Sigmoid colon (tissue), 7 donors: ENCODE measurements around the gene MEGF11. TPM values are rescaled to one million over a fixed set of nuclear protein-coding genes. Genes with fewer than 3 reads are reported as not detected.

ENCODE experiments used
- DNase-seq: peaks from one replicate; pipeline ENCODE4 v3.0.0-alpha.2; 2019
- H3K27ac ChIP-seq, 4 donors: fragments of 200-600 bp; sonication (generic); one replicate each; pipeline ENCODE4 v1.5.1; 2016 to 2019; ENCODE audit warnings: mild to moderate bottlenecking in 1 of 4
- H3K27me3 ChIP-seq, 3 donors: fragments of 200-600 bp; sonication (generic); one replicate each; pipeline ENCODE4 v1.5.1; 2019; ENCODE audit warnings: mild to moderate bottlenecking in 1 of 3
- H3K36me3 ChIP-seq, 4 donors: fragments of 200-600 bp; sonication (generic); one replicate each; pipeline ENCODE4 v1.5.1; 2016 to 2019
- H3K4me1 ChIP-seq, 4 donors: fragments of 200-600 bp; sonication (generic); one replicate each; pipeline ENCODE4 v1.5.1; 2017 to 2019
- H3K4me3 ChIP-seq, 4 donors: fragments of 200-600 bp; sonication (generic); one replicate each; pipeline ENCODE4 v1.5.1; 2017 to 2019; ENCODE audit warnings: mild to moderate bottlenecking in 2 of 4, moderate library complexity in 1 of 4
- H3K9me3 ChIP-seq, 4 donors: fragments of 200-600 bp in 3 of 4; sonication (generic) in 3 of 4; one replicate each; pipeline versions ENCODE4 v1.5.1 to v1.6.1; 2013 to 2019
- EP300 ChIP-seq, 4 donors: sonication (generic); formaldehyde crosslinking; IDR thresholded peaks; one replicate each; pipeline ENCODE4 v1.6.1; 2017; ENCODE audit warnings: antibody characterized with exemption in 4 of 4
- POLR2A ChIP-seq, 2 donors: fragments of 450-650 bp; IDR thresholded peaks; one replicate each; pipeline ENCODE4 v1.6.1; 2016; ENCODE audit warnings: antibody characterized with exemption in 2 of 2, mild to moderate bottlenecking in 2 of 2, moderate library complexity in 2 of 2
- POLR2AphosphoS5 ChIP-seq, 4 donors: sonication (generic); formaldehyde crosslinking; IDR thresholded peaks; one replicate each; pipeline ENCODE4 v1.6.1; 2017; ENCODE audit warnings: antibody characterized with exemption in 4 of 4
- WGBS, 2 donors: extraction: QIAGEN DNeasy Blood & Tissue Kit; methylation state at CpG; one replicate each; pipeline ENCODE4 v1.1.7; 2013; 5-methylcytosine and 5-hydroxymethylcytosine counted together
- intact Hi-C: fragments of 100-400 bp; cut with DNase I; formaldehyde crosslinking; loops from one replicate; pipeline ENCODE4 v1.15.1; 2023
- polyA plus RNA-seq, 3 donors: library from polyadenylated mRNA; stranded (reverse); fragments of 200-250 nt; gene quantifications; one replicate each; pipeline ENCODE4 v1.2.3, GENCODE V29; 2013
- total RNA-seq, 4 donors: library from RNA; depleted of rRNA; stranded (reverse); fragments of >200 nt; gene quantifications; one replicate each; pipeline ENCODE4 v1.1.0, GENCODE V29; 2016
- TF ChIP-seq, protein P1 (sequence below), 4 experiments: fragments of 450-650 bp in 3 of 4; fragments of 200-600 bp in 1 of 4; IDR thresholded peaks; one replicate each; pipeline ENCODE4 v1.5.1; 2016 to 2019; ENCODE audit warnings: antibody characterized with exemption in 4 of 4, mild to moderate bottlenecking in 3 of 4, moderate library complexity in 2 of 4
- donor health status: healthy with polysubstance abuse.
- donor health status: Bipolar disorder and iron deficiency.
- donor health status: healthy.

Gene MEGF11
- total and polyA plus RNA-seq, 7 donors: 0.04 TPM; not detected in 6

DNA sequence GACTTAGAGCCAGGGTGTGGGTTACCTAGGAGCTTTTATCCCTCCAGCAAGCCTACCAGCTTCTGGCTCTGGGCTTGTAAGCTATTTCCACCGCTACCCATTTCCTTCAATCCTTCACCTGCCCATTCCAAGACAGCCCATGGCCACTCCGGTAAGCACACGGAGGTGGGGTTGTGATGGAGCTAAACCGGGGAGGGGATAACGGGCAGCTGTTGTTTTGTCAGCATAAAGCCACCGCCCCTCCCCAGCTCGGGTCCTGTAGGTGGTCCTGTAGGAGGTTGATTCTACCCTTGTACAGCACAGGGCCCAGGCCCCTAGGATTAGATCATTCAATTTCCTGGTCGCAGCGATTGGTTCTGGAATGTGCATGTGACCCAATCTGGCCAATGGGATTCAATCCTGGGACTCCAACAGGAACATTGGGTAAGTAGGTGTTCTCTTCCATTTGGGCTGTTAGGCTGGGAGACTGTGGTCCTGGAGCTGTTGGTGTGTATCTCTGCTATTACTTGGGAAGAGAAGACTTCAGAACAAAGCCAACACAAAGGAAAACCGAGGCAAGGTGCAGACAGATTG, 233.6 kb downstream of the MEGF11 start:
- no peak for DNase-seq
- no peaks in the 10 kb centered on the region for H3K36me3 ChIP-seq
- intact Hi-C loops: no loop called here
- peaks cover 0 to 6% (median 0%) of the 10 kb centered on the region in 3 donors for H3K27me3 ChIP-seq
- WGBS, 2 donors: 88 to 92% methylated on average over 10 of the region's 10 CpGs
- H3K4me3 ChIP-seq: no peak overlapping the region
- H3K4me1 ChIP-seq: peaks cover 0 to 14% (median 10%) of the 10 kb centered on the region in 4 donors
- H3K9me3 ChIP-seq: peaks cover 0 to under 1% (median 0%) of the 10 kb centered on the region in 4 donors
- no peak overlapping the region for H3K27ac ChIP-seq
- TF ChIP-seq EP300 (IDR thresholded peaks at IDR 0.05) (no peak), POLR2A (IDR thresholded peaks at IDR 0.05) (no peak), POLR2AphosphoS5 (IDR thresholded peaks at IDR 0.05) (no peak)
- TF ChIP-seq, protein P1, sequence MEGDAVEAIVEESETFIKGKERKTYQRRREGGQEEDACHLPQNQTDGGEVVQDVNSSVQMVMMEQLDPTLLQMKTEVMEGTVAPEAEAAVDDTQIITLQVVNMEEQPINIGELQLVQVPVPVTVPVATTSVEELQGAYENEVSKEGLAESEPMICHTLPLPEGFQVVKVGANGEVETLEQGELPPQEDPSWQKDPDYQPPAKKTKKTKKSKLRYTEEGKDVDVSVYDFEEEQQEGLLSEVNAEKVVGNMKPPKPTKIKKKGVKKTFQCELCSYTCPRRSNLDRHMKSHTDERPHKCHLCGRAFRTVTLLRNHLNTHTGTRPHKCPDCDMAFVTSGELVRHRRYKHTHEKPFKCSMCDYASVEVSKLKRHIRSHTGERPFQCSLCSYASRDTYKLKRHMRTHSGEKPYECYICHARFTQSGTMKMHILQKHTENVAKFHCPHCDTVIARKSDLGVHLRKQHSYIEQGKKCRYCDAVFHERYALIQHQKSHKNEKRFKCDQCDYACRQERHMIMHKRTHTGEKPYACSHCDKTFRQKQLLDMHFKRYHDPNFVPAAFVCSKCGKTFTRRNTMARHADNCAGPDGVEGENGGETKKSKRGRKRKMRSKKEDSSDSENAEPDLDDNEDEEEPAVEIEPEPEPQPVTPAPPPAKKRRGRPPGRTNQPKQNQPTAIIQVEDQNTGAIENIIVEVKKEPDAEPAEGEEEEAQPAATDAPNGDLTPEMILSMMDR (IDR thresholded peaks at IDR 0.05): no peak

DNA sequence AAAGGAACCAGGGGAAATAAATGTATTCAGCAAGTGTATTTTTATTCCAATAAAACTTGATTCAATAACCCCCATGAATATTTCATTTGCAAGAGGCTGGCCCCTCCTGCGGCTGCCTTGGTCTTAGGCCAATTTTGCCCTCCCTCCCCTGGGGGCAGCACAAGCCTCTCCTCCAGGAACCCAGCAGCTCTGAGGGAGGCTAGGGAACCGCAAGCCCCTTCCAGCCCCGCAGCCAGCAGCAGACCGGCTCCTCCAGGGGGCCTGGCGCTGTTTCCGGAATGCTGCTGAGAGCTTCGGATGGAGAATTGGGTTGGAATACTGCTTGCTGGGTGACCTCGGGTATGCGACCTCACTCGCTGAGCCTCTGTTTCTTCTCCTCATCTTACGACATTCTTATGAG, 234.2 kb downstream of the MEGF11 start:
- no peaks in the 10 kb centered on the region for H3K36me3 ChIP-seq
- no peak for TF ChIP-seq POLR2A (IDR thresholded peaks at IDR 0.05)
- TF ChIP-seq, protein P1 (IDR thresholded peaks at IDR 0.05): no peak
- no peak for TF ChIP-seq POLR2AphosphoS5 (IDR thresholded peaks at IDR 0.05)
- no peak for TF ChIP-seq EP300 (IDR thresholded peaks at IDR 0.05)
- no peak for DNase-seq
- no peak overlapping the region for H3K4me3 ChIP-seq
- H3K27ac ChIP-seq: no peak overlapping the region
- intact Hi-C loops: no loop called here
- WGBS, 2 donors: 57 to 85% methylated on average over 11 of the region's 11 CpGs
- H3K4me1 ChIP-seq: peaks cover 0 to 10% (median 8%) of the 10 kb centered on the region in 4 donors
- peaks cover 0 to 6% (median 0%) of the 10 kb centered on the region in 3 donors for H3K27me3 ChIP-seq
- peaks cover 0 to 4% (median 0%) of the 10 kb centered on the region in 4 donors for H3K9me3 ChIP-seq

DNA sequence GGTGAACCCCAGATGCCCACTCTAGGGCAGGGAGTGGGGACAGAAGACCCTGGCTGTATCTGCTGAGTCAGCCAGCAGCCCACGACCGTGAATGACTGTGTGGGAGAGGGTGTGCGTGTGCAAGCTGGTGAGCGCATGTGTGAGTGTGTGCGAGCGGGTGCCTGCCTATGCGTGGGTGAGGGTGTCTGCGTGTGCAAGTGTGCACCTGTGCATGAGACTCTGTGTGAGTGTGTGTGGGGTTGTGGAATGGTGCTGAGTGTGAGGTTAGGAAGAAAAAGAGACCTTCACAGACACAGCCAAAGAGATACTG, 235.1 kb downstream of the MEGF11 start:
- Histone ChIP-seq H3K9me3 (peaks cover 0 to 4% (median 0%) of the 10 kb centered on the region in 4 donors), H3K4me1 (peaks cover 0 to 7% (median 4%) of the 10 kb centered on the region in 4 donors), H3K27me3 (peaks cover 0 to 6% (median 0%) of the 10 kb centered on the region in 3 donors), H3K36me3 (no peaks in the 10 kb centered on the region), H3K27ac (no peak overlapping the region), H3K4me3 (no peak overlapping the region)
- intact Hi-C loops: no loop called here
- 85 to 87% methylated on average over 8 of the region's 8 CpGs for WGBS, 2 donors
- DNase-seq: no peak
- TF ChIP-seq, protein P1 (IDR thresholded peaks at IDR 0.05): no peak
- no peak for TF ChIP-seq POLR2A (IDR thresholded peaks at IDR 0.05)
- TF ChIP-seq EP300 (IDR thresholded peaks at IDR 0.05): no peak
- TF ChIP-seq POLR2AphosphoS5 (IDR thresholded peaks at IDR 0.05): no peak

DNA sequence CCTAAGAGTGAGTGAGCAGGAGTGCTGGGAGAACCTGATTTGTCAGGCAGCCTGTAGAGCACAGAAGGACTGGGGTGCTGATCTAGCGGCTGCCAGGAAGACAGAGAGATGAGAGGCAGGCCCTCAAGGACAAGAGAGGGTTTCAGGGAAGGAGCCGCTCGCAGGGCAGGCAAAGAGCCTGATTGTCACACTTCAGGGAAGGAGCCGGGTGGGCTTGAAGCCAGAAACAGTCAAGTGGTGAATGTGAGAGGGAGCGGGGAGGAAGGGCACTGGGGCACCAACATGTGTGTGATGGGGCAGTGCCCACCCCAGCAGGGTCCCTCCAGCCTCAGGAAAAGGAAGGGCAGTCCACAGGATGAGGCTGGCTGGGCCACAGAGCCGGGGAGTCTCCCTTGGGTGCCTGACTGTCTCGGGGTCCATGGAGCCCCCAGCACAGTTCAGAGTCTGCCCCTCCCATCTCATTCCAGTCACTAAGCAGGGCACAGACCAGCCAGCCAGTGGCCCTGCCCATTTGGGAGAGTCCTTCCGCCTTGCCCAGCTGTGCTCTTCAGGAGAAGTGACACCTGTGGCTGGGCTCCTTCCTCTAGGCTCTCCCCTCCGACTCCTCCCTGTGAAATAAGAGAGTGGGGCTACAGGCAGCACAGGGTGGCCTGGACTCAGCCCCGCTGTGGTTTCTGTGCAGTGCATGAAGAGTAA, 235.6 kb downstream of the MEGF11 start:
- peaks cover 0 to 6% (median 0%) of the 10 kb centered on the region in 3 donors for H3K27me3 ChIP-seq
- no peak overlapping the region for H3K4me3 ChIP-seq
- peaks cover 0 to 4% (median 0%) of the 10 kb centered on the region in 4 donors for H3K9me3 ChIP-seq
- intact Hi-C loops: no loop called here
- H3K27ac ChIP-seq: no peak overlapping the region
- H3K4me1 ChIP-seq: peaks cover 0 to 2% (median 0%) of the 10 kb centered on the region in 4 donors
- 78 to 86% methylated on average over 10 of the region's 10 CpGs for WGBS, 2 donors
- DNase-seq: no peak
- H3K36me3 ChIP-seq: no peaks in the 10 kb centered on the region
- TF ChIP-seq POLR2A (IDR thresholded peaks at IDR 0.05): no peak
- no peak for TF ChIP-seq EP300 (IDR thresholded peaks at IDR 0.05)
- TF ChIP-seq, protein P1 (IDR thresholded peaks at IDR 0.05): no peak
- no peak for TF ChIP-seq POLR2AphosphoS5 (IDR thresholded peaks at IDR 0.05)
